Spleen (tissue), 7 donors: ENCODE data around the gene LCE4A.

Source experiments
- POLR2A ChIP-seq, 3 donors: fragments of 450-650 bp; IDR thresholded peaks; one replicate each; pipeline ENCODE4 v1.5.1; 2017; ENCODE audit warnings: antibody characterized with exemption in 3 of 3, mild to moderate bottlenecking in 1 of 3
- POLR2AphosphoS5 ChIP-seq, 3 donors: sonication (generic); formaldehyde crosslinking; IDR thresholded peaks; one replicate each; pipeline ENCODE4 v1.5.1; 2017; ENCODE audit warnings: antibody characterized with exemption in 3 of 3
- TF ChIP-seq, protein P1 (sequence below), 11 experiments: fragments of 200-600 bp in 7 of 11; fragments of 450-650 bp in 4 of 11; sonication (generic) in 4 of 11; IDR thresholded peaks in 8 of 11; conservative IDR thresholded peaks in 3 of 11; 1 replicate in 7 of 11; 2 replicates in 4 of 11; pipeline versions ENCODE4 v1.4.0 to v1.8.0; 2016 to 2021; ENCODE audit warnings: antibody characterized with exemption in 11 of 11, inconsistent platforms in 4 of 11, mild to moderate bottlenecking in 1 of 11
- donor health status: DM: no; HTN: no; CAD: no; lungs with moderate emphysema.
- donor health status: DM: no; HTN: no; CAD: no.
- donor health status: DM: no; HTN: no; CAD: no.

DNA sequence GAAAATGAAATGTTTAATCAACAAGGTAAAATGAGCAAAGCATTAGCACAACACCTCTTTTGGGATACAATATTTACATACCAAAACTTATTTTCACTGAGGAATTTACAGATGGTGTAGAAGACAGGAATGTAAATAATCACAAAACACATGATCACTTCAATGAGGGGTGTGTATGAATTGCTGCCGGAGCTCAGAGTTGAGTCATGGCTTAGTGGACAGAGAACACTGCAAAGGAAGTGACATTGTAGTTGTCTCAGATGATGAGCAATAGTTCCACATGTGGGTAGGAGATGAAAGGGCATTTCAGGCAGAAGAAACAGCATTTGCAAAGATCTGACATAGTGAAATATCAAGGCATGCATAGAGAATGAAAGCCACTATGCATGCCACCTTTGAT is 44.3 kb downstream of the LCE4A start:
- TF ChIP-seq POLR2A (IDR thresholded peaks at IDR 0.05) (no peak), POLR2AphosphoS5 (IDR thresholded peaks at IDR 0.05) (no peak)
- TF ChIP-seq, protein P1, sequence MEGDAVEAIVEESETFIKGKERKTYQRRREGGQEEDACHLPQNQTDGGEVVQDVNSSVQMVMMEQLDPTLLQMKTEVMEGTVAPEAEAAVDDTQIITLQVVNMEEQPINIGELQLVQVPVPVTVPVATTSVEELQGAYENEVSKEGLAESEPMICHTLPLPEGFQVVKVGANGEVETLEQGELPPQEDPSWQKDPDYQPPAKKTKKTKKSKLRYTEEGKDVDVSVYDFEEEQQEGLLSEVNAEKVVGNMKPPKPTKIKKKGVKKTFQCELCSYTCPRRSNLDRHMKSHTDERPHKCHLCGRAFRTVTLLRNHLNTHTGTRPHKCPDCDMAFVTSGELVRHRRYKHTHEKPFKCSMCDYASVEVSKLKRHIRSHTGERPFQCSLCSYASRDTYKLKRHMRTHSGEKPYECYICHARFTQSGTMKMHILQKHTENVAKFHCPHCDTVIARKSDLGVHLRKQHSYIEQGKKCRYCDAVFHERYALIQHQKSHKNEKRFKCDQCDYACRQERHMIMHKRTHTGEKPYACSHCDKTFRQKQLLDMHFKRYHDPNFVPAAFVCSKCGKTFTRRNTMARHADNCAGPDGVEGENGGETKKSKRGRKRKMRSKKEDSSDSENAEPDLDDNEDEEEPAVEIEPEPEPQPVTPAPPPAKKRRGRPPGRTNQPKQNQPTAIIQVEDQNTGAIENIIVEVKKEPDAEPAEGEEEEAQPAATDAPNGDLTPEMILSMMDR (IDR thresholded peaks at IDR 0.05 in 8 of 11, conservative IDR thresholded peaks at IDR 0.05 in 3 of 11) = no peak
